ENCODE measurements around the gene TBC1D23.
"Not testable (repeated sequence)": the region's sequence is repeated elsewhere in the genome, so short reads cannot be mapped to it uniquely, and the experiment has no call there.

Gene TBC1D23

GRCh38 chr3:100260685-100261484 lies at the start of gene TBC1D23:
TBC1D23 (plus strand) TSS chr3:100260992; CDS start chr3:100261019, 27 bp downstream.
- DNase-seq = peak; percentile 99

- no peak for DNase-seq
Observed at GRCh38 chr3:100213891-100214573, 46.8 kb upstream of the TBC1D23 start.

- no peak for DNase-seq
Observed at GRCh38 chr3:100214574-100214964, 46.2 kb upstream of the TBC1D23 start.

- no peak for DNase-seq
Observed at GRCh38 chr3:100216713-100217112, 44.1 kb upstream of the TBC1D23 start.

GRCh38 chr3:100221159-100221558 lies 39.6 kb upstream of the TBC1D23 start:
- no peak for DNase-seq

- no peak for DNase-seq
Observed at GRCh38 chr3:100225193-100225592, 35.6 kb upstream of the TBC1D23 start.

GRCh38 chr3:100225883-100226282 lies 34.9 kb upstream of the TBC1D23 start:
- no peak for DNase-seq

- DNase-seq = no peak
Observed at GRCh38 chr3:100226712-100227429, 33.9 kb upstream of the TBC1D23 start.

- no peak for DNase-seq
Observed at GRCh38 chr3:100227511-100227921, 33.3 kb upstream of the TBC1D23 start.

GRCh38 chr3:100228247-100228646 lies 32.5 kb upstream of the TBC1D23 start:
- peak; percentile 18 for DNase-seq

GRCh38 chr3:100229188-100229587 lies 31.6 kb upstream of the TBC1D23 start:
- not testable (repeated sequence) for DNase-seq

GRCh38 chr3:100230710-100231109 lies 30.1 kb upstream of the TBC1D23 start:
- DNase-seq = no peak

GRCh38 chr3:100231668-100232067 lies 29.1 kb upstream of the TBC1D23 start:
- no peak for DNase-seq

- DNase-seq = no peak
Observed at GRCh38 chr3:100234364-100234763, 26.4 kb upstream of the TBC1D23 start.

- DNase-seq = no peak
Observed at GRCh38 chr3:100238599-100238998, 22.2 kb upstream of the TBC1D23 start.

- DNase-seq = not testable (repeated sequence)
Observed at GRCh38 chr3:100242471-100242870, 18.3 kb upstream of the TBC1D23 start.

- DNase-seq = no peak
Observed at GRCh38 chr3:100244264-100244663, 16.5 kb upstream of the TBC1D23 start.

GRCh38 chr3:100245136-100245535 lies 15.7 kb upstream of the TBC1D23 start:
- no peak for DNase-seq

- DNase-seq = peak; percentile 62
Observed at GRCh38 chr3:100245927-100246326, 14.9 kb upstream of the TBC1D23 start.

- DNase-seq = peak; percentile 35
Observed at GRCh38 chr3:100246999-100247398, 13.8 kb upstream of the TBC1D23 start.

- DNase-seq = no peak
Observed at GRCh38 chr3:100252001-100252400, 8.8 kb upstream of the TBC1D23 start.

GRCh38 chr3:100254168-100254777 lies 6.5 kb upstream of the TBC1D23 start:
- DNase-seq = peak; percentile 58

- no peak for DNase-seq
Observed at GRCh38 chr3:100256731-100257151, 4.1 kb upstream of the TBC1D23 start.
